GM23248 (cell line): Measurements from ENCODE around the gene MCEMP1.

Experiments
- EZH2 ChIP-seq: fragments of 200-600 bp; sonication (generic); IDR thresholded peaks from 2 replicates; pipeline ENCODE4 v1.6.1; 2018; ENCODE audit warnings: antibody characterized with exemption, mild to moderate bottlenecking; ENCODE audit not compliant: insufficient read depth, poor library complexity, severe bottlenecking
- EZH2phosphoT487 ChIP-seq: fragments of 200-600 bp; sonication (generic); IDR thresholded peaks from 2 replicates; pipeline ENCODE4 v1.6.1; 2018; ENCODE audit warnings: antibody characterized with exemption, moderate library complexity, mild to moderate bottlenecking, low read depth; ENCODE audit not compliant: insufficient read depth

DNA sequence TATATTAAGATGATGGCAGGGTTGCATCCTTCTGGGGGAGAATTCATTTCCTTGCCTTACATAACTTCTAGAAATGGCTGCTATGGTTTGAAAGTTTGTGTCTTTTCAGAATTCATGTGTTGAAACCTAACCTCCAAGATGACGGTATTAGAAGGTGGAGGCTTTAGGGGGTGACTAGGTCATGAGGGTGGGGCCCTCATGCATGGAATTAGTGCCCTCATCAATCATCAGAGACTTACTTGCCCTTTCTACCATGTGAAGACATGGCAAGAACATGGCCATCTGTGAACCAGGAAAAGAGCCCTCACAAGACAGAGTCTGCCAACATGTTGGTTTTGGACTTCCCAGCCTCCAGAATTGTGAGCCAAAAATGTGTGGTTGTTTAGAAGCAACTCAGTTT lies 39.9 kb downstream of the MCEMP1 start:
- TF ChIP-seq EZH2 (no peak), EZH2phosphoT487 (no peak)
